Measurements from ENCODE around the gene RIOK3.

Gene RIOK3

GRCh38 chr18:23528580-23529472 lies 75.7 kb downstream of the RIOK3 start:
- DNase-seq (ENCODE audit: low spot score) = no peak

DNA sequence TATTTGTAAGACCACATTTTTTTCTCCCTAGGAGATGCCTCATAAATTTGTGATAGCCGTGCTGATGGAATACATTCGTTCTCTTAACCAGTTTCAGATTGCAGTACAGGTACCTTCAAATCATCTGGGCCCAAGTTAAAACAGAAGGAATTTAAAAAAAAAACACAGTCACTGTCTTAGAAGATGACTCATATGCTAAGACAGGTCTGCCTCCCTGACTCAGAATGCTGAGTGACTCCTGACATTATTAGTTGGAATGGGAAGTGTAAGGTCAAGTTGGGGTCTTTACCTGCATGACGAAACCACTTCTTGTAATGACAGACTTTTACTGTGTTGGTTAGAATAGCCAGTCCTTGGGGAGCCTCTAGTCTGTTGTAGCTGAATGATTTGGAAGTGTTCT lies 76.5 kb downstream of the RIOK3 start:
- no peak for DNase-seq (ENCODE audit: low spot score)

- DNase-seq (ENCODE audit: low spot score) = no peak
Measured at GRCh38 chr18:23530195-23530594, 77.1 kb downstream of the RIOK3 start.

- no peak for DNase-seq (ENCODE audit: low spot score)
Measured at GRCh38 chr18:23531912-23532311, 78.8 kb downstream of the RIOK3 start.

Measured in hematopoietic multipotent progenitor cell treated with erythropoietin and hydrocortisone succinate and interleukin-3 and kit ligand, for 17 days (in vitro differentiated cells).